Adrenal gland (tissue), 12 donors: ENCODE results near the gene DOCK10. TPM values are rescaled to one million over a fixed set of nuclear protein-coding genes. Genes with fewer than 3 reads are reported as not detected.

Experiments
- DNase-seq, 7 donors: peaks; one replicate each; pipeline ENCODE4 v3.0.0-alpha.2; 2019 to 2020
- H3K27ac ChIP-seq, 5 donors: fragments of 200-600 bp; sonication (generic) in 4 of 5; 1 replicate in 3 of 5; 2 replicates in 2 of 5; pipeline versions ENCODE4 v1.5.1 to v1.8.0; 2016 to 2020; ENCODE audit warnings: mild to moderate bottlenecking in 1 of 5
- H3K27me3 ChIP-seq: fragments of 200-600 bp; 2 replicates; pipeline ENCODE4 v1.8.0; 2021
- H3K36me3 ChIP-seq, 2 donors: fragments of 200-600 bp; replicated peaks in 1 of 2; 1 replicate in 1 of 2; 2 replicates in 1 of 2; pipeline versions ENCODE4 v1.5.1 to v1.8.0; 2018 to 2022
- H3K4me1 ChIP-seq, 2 donors: fragments of 200-600 bp; replicated peaks in 1 of 2; 1 replicate in 1 of 2; 2 replicates in 1 of 2; pipeline versions ENCODE4 v1.5.1 to v1.8.0; 2018 to 2021
- H3K4me3 ChIP-seq, 4 donors: fragments of 200-600 bp; sonication (generic) in 3 of 4; one replicate each; pipeline ENCODE4 v1.5.1; 2016 to 2018
- H3K9me3 ChIP-seq, 3 donors: fragments of 200-600 bp; sonication (generic) in 1 of 3; replicated peaks in 1 of 3; 1 replicate in 2 of 3; 2 replicates in 1 of 3; pipeline versions ENCODE4 v1.5.1 to v1.8.0; 2016 to 2021
- CTCF ChIP-seq, 6 experiments: fragments of 450-650 bp in 4 of 6; fragments of 200-600 bp in 2 of 6; sonication (generic) in 1 of 6; IDR thresholded peaks; 1 replicate in 5 of 6; 2 replicates in 1 of 6; pipeline versions ENCODE4 v1.5.1 to v1.8.0; 2016 to 2021; ENCODE audit warnings: antibody characterized with exemption in 6 of 6, mild to moderate bottlenecking in 2 of 6, moderate library complexity in 1 of 6
- POLR2A ChIP-seq, 2 donors: fragments of 450-650 bp; IDR thresholded peaks; one replicate each; pipeline ENCODE4 v1.6.1; 2017; ENCODE audit warnings: antibody characterized with exemption in 2 of 2, mild to moderate bottlenecking in 2 of 2, moderate library complexity in 1 of 2
- WGBS, 4 donors: extraction: QIAGEN DNeasy Blood & Tissue Kit in 2 of 4; methylation state at CpG; one replicate each; pipeline versions ENCODE4 v1.1.5 to v1.1.7; 2013 to 2017; 5-methylcytosine and 5-hydroxymethylcytosine counted together
- intact Hi-C, 2 donors: fragments of 100-400 bp; cut with DNase I; formaldehyde crosslinking; loops; one replicate each; pipeline versions ENCODE4 v1.14.1 to v1.15.0; 2022 to 2023
- polyA plus RNA-seq, 3 donors: library from polyadenylated mRNA; stranded (reverse); fragments of 200-250 nt in 2 of 3; fragments of 350-450 nt in 1 of 3; fragmentation: Illumina TruSeq in 1 of 3; extraction: RNeasy Lipid Tissue Mini Kit (QIAGEN cat#74804) in 1 of 3; gene quantifications; one replicate each; pipeline ENCODE4 v1.2.3, GENCODE V29; 2013 to 2014
- total RNA-seq, 9 donors: library from RNA; depleted of rRNA in 4 of 9; stranded (reverse); fragments of >200 nt in 4 of 9; fragments of 120-200 nt in 1 of 9; fragmentation: NEBNext Ultra II Directional in 1 of 9; extraction: Animal tissue kit (Norgen Biotek cat#: 25700) in 1 of 9; gene quantifications; one replicate each; pipeline versions ENCODE4 v1.1.0 to v1.2.4, GENCODE V29; 2013 to 2023
- donor health status: healthy with polysubstance abuse.
- donor health status: Bipolar disorder and iron deficiency.
- donor health status: DM: yes; HTN: yes; CAD: no.
- donor health status: DM: no; HTN: no; CAD: no.
- donor health status: DM: no; HTN: no; CAD: no.
- donor health status: DM: yes; HTN: yes; CAD: no.

DOCK10 gene
- total and polyA plus RNA-seq, 12 donors = 6.2 to 40.8 (median 20.0) TPM

GRCh38 chr2:224865016-224865415 lies 177.3 kb downstream of the DOCK10 start:
- no peak for DNase-seq
- Histone ChIP-seq H3K36me3 (no peaks in the 10 kb centered on the region), H3K4me3 (no peak overlapping the region), H3K27me3 (no peaks in the 10 kb centered on the region), H3K9me3 (no peaks in the 10 kb centered on the region), H3K4me1 (no peaks in the 10 kb centered on the region), H3K27ac (no peak overlapping the region)
- no peak for TF ChIP-seq POLR2A (IDR thresholded peaks at IDR 0.05)
- TF ChIP-seq CTCF (IDR thresholded peaks at IDR 0.05) = no peak
- 80 to 97% (median 91%) methylated on average over 2 of the region's 2 CpGs for WGBS, 4 donors
- intact Hi-C loops = no loop called here

- Histone ChIP-seq H3K4me3 (no peak overlapping the region), H3K9me3 (no peaks in the 10 kb centered on the region), H3K36me3 (no peaks in the 10 kb centered on the region), H3K4me1 (no peaks in the 10 kb centered on the region), H3K27me3 (no peaks in the 10 kb centered on the region), H3K27ac (no peak overlapping the region)
- intact Hi-C loops = no loop called here
- no peak for TF ChIP-seq CTCF (IDR thresholded peaks at IDR 0.05)
- TF ChIP-seq POLR2A (IDR thresholded peaks at IDR 0.05) = no peak
- no peak for DNase-seq
- 79 to 87% (median 83%) methylated on average over 4 of the region's 4 CpGs for WGBS, 4 donors
These were observed 181.0 kb downstream of the DOCK10 start for GRCh38 chr2:224861266-224861665.

- no peaks in the 10 kb centered on the region for H3K36me3 ChIP-seq
- no peak for TF ChIP-seq POLR2A (IDR thresholded peaks at IDR 0.05)
These were observed 181.5 kb downstream of the DOCK10 start for GRCh38 chr2:224860786-224861185.

GRCh38 chr2:224851811-224852210 lies 190.5 kb downstream of the DOCK10 start:
- Histone ChIP-seq H3K4me1 (no peaks in the 10 kb centered on the region), H3K27ac (no peak overlapping the region), H3K4me3 (no peak overlapping the region), H3K27me3 (no peaks in the 10 kb centered on the region), H3K36me3 (no peaks in the 10 kb centered on the region), H3K9me3 (no peaks in the 10 kb centered on the region)
- no peak for DNase-seq
- intact Hi-C loops = no loop called here
- 89 to 96% (median 94%) methylated on average over 12 of the region's 12 CpGs for WGBS, 4 donors
- no peak for TF ChIP-seq POLR2A (IDR thresholded peaks at IDR 0.05)
- TF ChIP-seq CTCF (IDR thresholded peaks at IDR 0.05) = no peak

More at GRCh38 chr2:224860786-224861185, 181.5 kb downstream of the DOCK10 start:
- no peak overlapping the region for H3K27ac ChIP-seq
- intact Hi-C loops = no loop called here
- no peak overlapping the region for H3K4me3 ChIP-seq
- no peaks in the 10 kb centered on the region for H3K27me3 ChIP-seq
- no peak for DNase-seq
- no peaks in the 10 kb centered on the region for H3K4me1 ChIP-seq
- H3K9me3 ChIP-seq = no peaks in the 10 kb centered on the region

- intact Hi-C loops = no loop called here
- 57 to 86% (median 70%) methylated on average over 1 of the region's 1 CpG for WGBS, 4 donors
- Histone ChIP-seq H3K4me3 (no peak overlapping the region), H3K4me1 (no peaks in the 10 kb centered on the region), H3K27ac (no peak overlapping the region), H3K27me3 (no peaks in the 10 kb centered on the region), H3K9me3 (no peaks in the 10 kb centered on the region), H3K36me3 (peaks cover 0 to 4% of the 10 kb centered on the region in 2 donors)
- TF ChIP-seq CTCF (IDR thresholded peaks at IDR 0.05) = no peak
- no peak for TF ChIP-seq POLR2A (IDR thresholded peaks at IDR 0.05)
- no peak for DNase-seq
These were observed 192.2 kb downstream of the DOCK10 start for GRCh38 chr2:224850081-224850480.
